Activated naive CD4-positive, alpha-beta T cell treated with anti-CD3 and anti-CD28 coated beads, Interleukin-2, amount 50 U/mL, for 24 hours (primary cell): ENCODE measurements around the gene NHLRC1.

Source experiments
- H3K27ac Mint-ChIP-seq: one replicate; pipeline ENCODE4 v1.8.0; 2021; ENCODE audit warnings: mild to moderate bottlenecking, mixed read lengths
- H3K27me3 Mint-ChIP-seq: one replicate; pipeline ENCODE4 v1.8.0; 2021; ENCODE audit warnings: mixed read lengths
- H3K36me3 Mint-ChIP-seq: one replicate; pipeline ENCODE4 v1.8.0; 2021; ENCODE audit warnings: mixed read lengths
- H3K4me1 Mint-ChIP-seq: one replicate; pipeline ENCODE4 v1.8.0; 2021; ENCODE audit warnings: mixed read lengths
- H3K4me3 Mint-ChIP-seq: one replicate; pipeline ENCODE4 v1.8.0; 2021; ENCODE audit warnings: mild to moderate bottlenecking, mixed read lengths
- H3K9me3 Mint-ChIP-seq: one replicate; pipeline ENCODE4 v1.8.0; 2021; ENCODE audit warnings: mixed read lengths

NHLRC1 gene

DNA sequence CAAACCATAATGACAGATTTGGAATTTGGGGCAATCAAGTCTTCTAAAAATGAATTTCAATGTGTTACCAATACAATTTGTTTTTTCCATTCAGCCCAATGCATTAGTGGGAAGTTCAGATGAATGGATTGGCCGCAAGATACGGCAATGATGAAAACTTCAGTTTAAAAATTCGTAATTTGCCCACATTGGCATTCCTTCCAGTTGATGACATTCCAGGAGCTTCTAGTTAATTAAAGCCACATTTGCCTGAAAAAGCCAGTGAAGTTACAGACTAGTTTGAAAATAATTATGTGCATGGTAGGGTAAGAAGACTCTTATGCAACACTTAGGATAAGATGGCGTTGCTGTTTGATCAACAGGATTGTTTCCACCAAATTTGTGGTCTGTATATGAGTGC, 46.2 kb downstream of the NHLRC1 start:
- no peak overlapping the region for H3K27ac Mint-ChIP-seq
- H3K4me3 Mint-ChIP-seq, result no peak overlapping the region
- peaks cover 20% of the 10 kb centered on the region for H3K9me3 Mint-ChIP-seq
- H3K36me3 Mint-ChIP-seq, result peaks cover 1% of the 10 kb centered on the region
- H3K27me3 Mint-ChIP-seq, result peaks cover 13% of the 10 kb centered on the region
- no peaks in the 10 kb centered on the region for H3K4me1 Mint-ChIP-seq

DNA sequence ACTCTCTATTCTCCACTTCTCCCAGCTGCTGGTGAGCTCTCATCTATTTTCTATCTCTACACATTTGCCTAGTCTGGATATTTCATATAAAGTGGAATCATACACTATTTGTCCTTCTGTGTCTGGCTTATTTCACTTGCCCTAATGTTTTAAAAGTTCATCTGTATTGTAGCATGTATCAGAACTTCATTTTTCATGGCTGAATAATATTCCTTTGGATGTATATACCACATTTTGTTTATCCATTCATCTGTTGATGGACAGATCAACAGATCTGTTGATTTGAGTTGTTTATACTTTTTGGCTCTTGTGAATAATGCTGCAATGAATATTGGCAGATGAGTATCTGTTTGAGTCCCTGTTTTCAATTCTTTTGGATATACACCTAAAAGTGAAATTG, 49.6 kb downstream of the NHLRC1 start:
- Mint-ChIP-seq H3K27me3 (peaks cover 12% of the 10 kb centered on the region), H3K4me3 (no peak overlapping the region), H3K9me3 (peaks cover 20% of the 10 kb centered on the region), H3K4me1 (no peaks in the 10 kb centered on the region), H3K27ac (no peak overlapping the region), H3K36me3 (peaks cover 1% of the 10 kb centered on the region)

DNA sequence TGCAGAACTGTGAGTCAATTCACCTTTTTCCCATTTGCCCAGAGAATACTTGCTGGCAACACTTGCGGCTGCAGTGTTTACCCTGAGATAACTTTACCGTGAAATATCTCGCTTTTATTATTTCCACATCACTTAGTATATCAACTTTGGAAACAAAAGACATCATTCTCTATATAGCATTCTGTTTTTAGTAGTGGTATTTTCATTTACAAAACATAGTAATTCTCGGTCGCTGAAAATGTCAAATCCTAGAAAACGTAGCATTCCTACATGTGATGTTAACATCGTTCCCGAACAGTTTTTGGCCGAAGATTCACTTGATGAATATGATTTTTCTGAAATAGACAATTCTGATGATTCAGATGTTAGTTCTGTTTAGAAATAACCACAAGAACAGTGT, 52.0 kb downstream of the NHLRC1 start:
- Mint-ChIP-seq H3K4me3 (no peak overlapping the region), H3K9me3 (peaks cover 15% of the 10 kb centered on the region), H3K27me3 (peaks cover 6% of the 10 kb centered on the region), H3K4me1 (no peaks in the 10 kb centered on the region), H3K27ac (no peak overlapping the region), H3K36me3 (no peaks in the 10 kb centered on the region)
